Measurements from ENCODE around the gene WNT8B. TPM values are rescaled to one million over a fixed set of nuclear protein-coding genes. Genes with fewer than 3 reads are reported as not detected.

WNT8B gene
- total and polyA plus RNA-seq, 2 of the 13 experiments (the other 11 are each of a cell fraction or from before 2014, with no cell fraction given) = 0.07 to 0.20 TPM

- no peak overlapping the region for H3K4me3 ChIP-seq (replicated peaks in 1 of 3; ENCODE audit: insufficient read depth in 1 of 3, low read depth in 2 of 3, low read length in 3 of 3)
- no peak for DNase-seq (ENCODE audit: low spot score)
- in situ Hi-C loops (cut with HindIII; ENCODE audit: extremely low pct_ligation_motif_present, low pct_unique_long_range_greater_than_20kb) (no loop called here), intact Hi-C loops (cut with micrococcal nuclease; ENCODE audit: unreplicated experiment) (no loop called here)
- no TSS peak for BruUV-seq (replicated peaks)
- H2AFZ ChIP-seq (ENCODE audit: low read length) = no peak overlapping the region
- H3K27ac ChIP-seq (ENCODE audit: extremely low read length, insufficient read depth, low read length) = no peak overlapping the region
- no peaks in the 10 kb centered on the region for H4K20me1 ChIP-seq (ENCODE audit: insufficient read depth, low read length)
- H3K4me1 ChIP-seq (ENCODE audit: insufficient read depth, low read length) = no peaks in the 10 kb centered on the region
- H3K9me3 ChIP-seq (ENCODE audit: low read length) = no peaks in the 10 kb centered on the region
- ChIA-PET POLR2A (no interaction called here), CTCF (ENCODE audit: low intra/inter-chr PET ratio, low total read pairs) (no interaction called here)
- no peaks in the 10 kb centered on the region for H3K27me3 ChIP-seq (ENCODE audit: control insufficient read depth in 1 of 2, insufficient read depth in 2 of 2, low read length in 2 of 2)
- H3K4me2 ChIP-seq (ENCODE audit: low read depth, low read length) = no peak overlapping the region
- TF ChIP-seq KLF16 (CRISPR knock-in tag; IDR thresholded peaks at IDR 0.05) (no peak), ZSCAN22 (CRISPR knock-in tag; IDR thresholded peaks at IDR 0.05) (no peak), THRA (CRISPR knock-in tag; IDR thresholded peaks at IDR 0.05; ENCODE audit: borderline replicate concordance) (no peak), SIN3B (IDR thresholded peaks at IDR 0.05; ENCODE audit: low read length) (no peak), KAT8 (CRISPR knock-in tag; IDR thresholded peaks at IDR 0.05) (no peak), SP1 (IDR thresholded peaks at IDR 0.05) (no peak), SP1 (CRISPR knock-in tag; IDR thresholded peaks at IDR 0.05) (no peak), CHD4 (IDR thresholded peaks at IDR 0.05; ENCODE audit: borderline replicate concordance, low read length) (no peak)
- H3K79me2 ChIP-seq (ENCODE audit: insufficient read depth, low read length) = no peaks in the 10 kb centered on the region
- no peak for FAIRE-seq
- H3K9ac ChIP-seq (ENCODE audit: insufficient read depth, low read depth, low read length) = no peak overlapping the region
- H3K36me3 ChIP-seq (replicated peaks in 1 of 2; ENCODE audit: control insufficient read depth in 1 of 2, insufficient read depth in 2 of 2, low read length in 2 of 2) = no peaks in the 10 kb centered on the region
- ATAC-seq = no peak
- WGBS (ENCODE audit: low lambda C conversion rate) = 91% methylated on average over 6 of the region's 7 CpGs
Measured at GRCh38 chr10:100510533-100511308, 47.9 kb downstream of the WNT8B start.

All from HepG2 (cell line).